ENCODE measurements around the gene POP5.

The POP5 gene

DNA sequence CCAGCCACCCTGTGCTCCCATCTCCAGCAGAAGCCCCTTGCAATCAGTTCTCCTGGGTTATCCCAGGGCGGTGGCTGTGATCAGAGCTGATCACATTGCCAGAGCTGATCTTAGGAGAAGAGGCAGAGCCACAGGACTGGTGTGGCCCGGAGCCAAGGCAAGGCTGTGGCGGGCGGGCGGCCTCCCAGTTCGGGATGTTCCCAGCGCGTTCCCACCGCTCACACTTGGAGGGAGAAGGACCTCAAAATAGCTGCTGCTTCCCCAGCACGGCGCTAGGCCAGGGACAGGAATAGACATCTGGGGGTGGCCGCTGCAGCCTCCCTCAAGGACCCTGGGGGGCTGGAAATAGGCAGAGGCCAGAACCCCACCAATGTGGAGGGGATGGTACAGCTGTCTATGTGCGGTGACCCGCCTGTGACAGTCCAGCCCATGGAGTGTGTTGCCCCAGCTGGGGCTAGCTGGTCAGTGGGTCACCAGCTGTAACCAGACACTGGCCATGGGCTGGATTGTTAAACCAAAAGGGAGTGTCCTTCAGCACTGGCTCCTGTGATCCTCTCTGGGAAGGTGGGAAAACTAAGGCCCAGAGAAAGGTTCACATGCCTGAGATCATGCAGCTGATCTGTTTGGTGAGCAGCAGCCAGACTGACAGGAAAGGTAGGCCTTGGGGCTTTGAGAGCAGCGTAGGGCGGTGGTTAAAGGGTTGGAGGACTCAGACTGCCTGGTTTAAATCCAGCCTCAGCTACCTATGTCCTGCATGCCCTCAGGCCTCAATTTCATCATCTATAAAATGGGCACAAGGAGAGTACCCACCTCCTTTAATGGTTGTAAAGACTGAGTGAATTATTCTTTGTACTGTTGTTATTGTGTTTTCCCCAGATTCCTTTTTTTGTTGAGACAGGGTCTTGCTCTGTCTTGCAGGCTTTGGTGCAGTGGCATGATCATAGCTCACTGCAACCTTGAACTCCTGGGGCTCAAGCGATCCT lies 8.0 kb upstream of the POP5 start:
- no peak for DNase-seq

DNA sequence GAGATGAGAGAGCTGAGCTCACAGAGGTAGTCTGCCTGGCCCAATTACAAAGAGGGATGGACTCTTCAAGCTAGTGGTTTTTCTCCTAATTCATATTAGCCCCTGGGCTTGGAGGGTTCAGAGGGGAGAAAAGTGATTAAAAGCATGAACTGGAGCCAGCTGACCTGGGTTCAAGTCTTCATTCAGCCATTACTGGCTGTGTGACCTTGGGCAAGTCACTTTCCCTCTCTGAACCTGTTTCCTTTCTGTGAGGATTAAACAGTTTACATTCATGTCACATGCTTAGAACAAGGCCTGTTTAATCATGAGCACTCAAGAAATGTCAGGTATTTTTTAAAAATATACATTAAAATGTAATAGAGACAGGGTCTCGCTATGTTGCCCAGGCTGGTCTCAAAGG lies 7.2 kb upstream of the POP5 start:
- no peak for DNase-seq

DNA sequence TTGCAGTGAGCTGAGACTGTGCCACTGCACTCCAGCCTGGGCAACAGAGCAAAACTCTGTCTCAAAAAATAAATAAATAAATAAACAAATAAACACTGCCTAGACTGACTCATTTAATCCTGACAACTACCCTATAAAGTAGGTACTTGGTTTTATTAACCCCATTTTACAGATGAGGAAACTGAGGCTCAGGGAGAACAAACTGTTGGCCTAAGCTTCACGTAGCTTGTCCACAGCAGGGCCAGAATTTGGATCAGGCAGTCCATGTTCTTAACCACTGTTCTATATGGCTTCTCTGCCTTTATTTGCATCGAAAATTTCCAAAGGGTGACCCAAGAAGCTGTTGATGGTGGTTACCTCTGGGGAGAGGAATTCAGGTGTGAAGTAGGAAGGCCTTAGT lies 5.7 kb upstream of the POP5 start:
- DNase-seq, result no peak

DNA sequence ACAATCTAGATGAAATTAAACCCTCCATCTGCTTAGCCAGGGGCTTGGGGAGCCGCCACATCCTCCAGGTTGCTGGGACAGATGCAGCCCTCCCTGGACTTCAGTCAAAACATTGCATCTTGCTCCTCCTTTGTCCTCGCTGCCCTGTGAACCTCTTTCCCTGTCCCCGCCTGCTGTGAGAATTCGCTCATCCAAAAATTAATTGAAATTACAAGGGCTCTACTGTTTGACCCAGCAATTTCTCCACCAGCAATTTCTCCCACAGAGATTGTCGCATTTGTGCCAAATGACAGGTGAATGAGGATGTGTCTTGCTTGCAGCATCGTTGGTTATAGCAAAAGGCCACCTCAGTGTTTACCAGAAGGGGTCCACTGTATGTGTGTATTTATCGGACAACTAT lies 5.0 kb upstream of the POP5 start:
- no peak for DNase-seq

DNA sequence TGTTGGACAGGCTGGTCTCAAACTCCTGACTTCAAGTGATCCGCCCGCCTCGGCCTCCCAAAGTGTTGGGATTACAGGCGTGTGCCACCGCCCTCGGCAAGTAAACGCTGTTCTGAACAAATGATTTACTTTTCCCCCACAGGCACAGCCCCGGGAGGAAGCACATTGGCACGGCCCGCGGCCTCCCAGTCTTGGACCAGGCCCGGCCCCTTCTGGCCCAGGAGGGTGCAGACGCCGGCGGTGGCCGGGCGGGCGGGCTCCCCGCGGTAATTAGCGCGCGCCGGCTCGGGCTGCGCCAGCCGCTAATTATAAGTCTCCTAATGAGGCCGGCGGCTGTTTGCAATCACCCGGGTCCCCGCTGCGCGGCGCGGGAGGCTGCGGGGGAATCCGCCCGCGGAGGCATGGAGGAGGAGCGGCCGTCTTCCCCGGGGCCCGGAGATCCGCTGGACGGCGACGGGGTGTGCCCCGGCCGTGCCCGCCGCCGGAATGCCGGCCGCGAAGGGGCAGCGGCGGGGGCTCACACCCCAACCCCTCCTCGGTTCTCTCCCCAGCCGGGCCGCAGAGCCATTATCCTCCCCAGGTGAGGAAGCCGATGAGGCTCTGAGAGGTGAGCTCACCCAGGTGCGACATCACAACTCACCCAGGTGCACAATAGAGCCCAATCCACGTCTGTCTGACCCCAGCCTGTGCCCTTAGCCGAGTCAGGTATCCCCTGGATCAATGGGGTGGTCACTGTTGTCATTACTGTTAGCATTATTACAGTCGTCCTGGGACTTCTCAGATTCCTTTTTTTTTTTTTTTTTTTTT lies 3.3 kb upstream of the POP5 start:
- no peak for DNase-seq

DNA sequence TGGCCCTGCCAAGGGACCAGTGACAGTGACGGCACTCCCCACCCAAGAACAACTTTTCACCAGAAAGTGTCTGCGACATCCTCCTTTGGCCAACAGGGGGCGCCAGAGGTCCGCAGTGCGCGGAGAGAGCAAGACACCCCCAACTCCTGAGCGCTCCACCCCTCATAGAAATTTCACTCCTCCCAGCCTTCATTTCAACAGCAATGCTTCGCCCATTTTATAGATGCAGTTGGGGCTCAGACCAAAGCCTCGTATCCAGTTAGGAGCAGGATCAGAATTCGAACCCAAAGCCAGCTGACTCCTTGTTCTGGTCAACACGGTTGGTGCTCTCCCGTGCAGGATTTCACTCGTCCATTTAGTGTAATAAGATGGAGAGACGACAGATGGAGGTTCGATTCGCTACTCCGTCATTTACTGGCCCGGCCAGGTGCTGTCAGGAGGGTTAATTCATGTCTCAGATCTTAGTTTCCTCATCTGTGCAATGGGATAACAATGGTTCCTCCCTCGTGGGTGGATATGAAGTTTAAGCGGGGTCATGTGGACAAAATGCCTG lies 2.4 kb upstream of the POP5 start:
- DNase-seq, result no peak

DNA sequence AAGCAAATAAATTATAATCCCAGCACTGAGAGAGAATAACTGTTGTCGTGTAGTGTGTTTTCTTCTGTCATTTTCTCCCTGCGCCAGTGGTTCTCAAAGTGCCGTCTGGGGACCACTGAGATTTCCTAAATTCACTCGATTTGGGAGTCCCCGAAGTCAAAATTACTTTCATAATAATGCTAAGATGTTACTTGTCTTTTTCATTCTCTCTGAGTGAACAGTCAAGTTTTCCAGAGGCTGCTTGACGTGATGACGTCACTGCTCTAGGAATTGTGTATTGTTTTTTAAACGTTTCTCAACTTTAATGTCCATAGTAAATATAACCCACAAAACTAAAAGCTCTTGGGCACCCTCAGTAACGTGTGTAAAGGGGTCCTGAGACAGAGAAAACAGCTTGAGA lies 796 bp upstream of the POP5 start:
- DNase-seq, result no peak

DNA sequence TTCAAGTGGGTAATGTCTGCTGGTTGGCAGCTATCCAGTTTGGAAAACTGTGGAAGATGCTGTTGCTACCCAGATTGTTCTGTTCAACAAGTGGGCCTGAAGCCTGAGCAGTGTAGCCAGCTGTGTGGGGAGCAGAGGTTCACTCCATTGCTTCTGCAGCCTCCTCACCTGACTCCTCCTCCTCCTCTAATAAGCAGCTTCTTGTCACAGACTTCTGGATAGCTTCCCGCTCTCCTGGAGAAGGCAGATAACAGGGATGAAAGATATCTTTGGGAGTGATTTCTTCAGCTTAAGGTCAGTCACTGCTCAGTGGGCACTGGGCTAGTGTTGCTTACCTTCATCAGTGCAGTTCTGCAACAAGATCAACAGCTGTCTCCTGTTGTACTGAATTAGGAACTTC lies 2.0 kb downstream of the POP5 start:
- no peak for DNase-seq

DNA sequence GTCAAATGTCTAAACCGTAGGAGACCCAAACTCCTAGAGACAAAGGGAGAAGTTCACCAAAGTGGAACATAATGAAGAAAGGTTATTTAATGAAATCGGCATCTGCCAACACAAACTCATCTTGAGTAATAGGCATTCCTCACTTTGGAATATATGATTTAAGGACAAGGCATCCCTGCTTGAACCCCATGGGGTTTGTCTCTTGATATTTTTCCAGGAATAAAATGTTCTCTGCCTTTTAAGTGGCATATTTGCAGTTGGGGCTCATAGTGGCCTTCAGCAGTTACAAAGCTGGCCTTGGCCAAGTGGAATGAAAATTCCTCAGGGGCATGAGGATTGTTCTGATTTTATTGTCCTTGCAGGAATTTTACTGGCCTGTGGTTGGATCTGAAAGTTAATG lies 7.1 kb downstream of the POP5 start:
- DNase-seq, result no peak

DNA sequence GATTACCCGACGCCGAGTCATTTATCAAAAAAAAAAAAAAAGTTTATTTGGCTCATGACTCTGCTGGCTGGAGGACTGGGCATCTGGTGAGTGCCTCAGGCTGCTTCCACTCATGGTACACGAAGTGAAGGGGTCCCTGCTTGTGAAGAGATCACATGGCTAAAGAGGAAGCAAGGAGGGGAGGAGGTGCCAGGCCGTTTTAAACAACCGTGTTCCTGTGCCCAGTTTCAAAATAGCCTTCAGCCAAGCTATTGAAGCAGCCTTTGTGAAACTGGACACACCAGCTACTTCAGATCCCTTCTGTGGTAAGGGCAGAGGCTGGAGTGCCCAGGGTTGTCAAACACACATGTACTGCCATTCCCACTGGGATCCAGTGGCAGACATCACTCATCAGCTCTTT lies 7.6 kb downstream of the POP5 start:
- no peak for DNase-seq

DNA sequence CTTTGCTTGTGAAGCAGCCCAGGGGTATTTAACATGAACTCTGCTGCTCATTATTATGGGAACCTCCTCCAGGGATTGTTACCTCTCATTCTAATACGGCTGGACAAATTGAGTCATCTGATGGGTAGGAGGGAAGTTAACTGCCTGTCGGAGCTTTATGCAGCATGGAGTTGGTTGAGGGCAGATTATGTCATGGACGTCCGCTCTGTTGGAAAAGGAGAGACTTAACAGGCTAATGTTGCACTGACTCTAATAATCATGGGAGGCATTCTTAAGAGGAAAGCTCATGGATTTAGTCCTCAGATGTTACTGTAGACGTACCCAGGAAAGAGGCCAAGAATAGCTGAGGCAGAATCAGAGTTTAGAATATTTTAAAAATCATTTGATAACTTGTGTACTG lies 9.9 kb downstream of the POP5 start:
- DNase-seq, result no peak

DNA sequence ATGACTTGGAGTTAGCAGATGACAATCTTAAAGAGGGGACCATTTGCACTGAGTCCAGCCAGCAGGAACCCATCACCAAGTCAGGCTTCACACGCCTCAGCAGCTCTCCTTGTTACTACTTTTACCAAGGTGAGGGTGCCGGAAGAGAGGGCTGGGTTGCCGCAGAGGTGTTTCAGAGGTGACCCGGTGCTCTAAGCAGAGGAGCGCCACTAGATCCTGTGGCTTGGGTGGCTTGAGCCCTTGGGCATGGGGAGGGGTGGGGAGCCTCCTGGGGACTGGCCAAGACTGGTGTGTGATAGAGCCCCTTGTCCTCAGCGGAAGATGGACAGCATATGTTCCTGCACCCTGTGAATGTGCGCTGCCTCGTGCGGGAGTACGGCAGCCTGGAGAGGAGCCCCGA lies 17.7 kb downstream of the POP5 start:
- no peak for DNase-seq

DNA sequence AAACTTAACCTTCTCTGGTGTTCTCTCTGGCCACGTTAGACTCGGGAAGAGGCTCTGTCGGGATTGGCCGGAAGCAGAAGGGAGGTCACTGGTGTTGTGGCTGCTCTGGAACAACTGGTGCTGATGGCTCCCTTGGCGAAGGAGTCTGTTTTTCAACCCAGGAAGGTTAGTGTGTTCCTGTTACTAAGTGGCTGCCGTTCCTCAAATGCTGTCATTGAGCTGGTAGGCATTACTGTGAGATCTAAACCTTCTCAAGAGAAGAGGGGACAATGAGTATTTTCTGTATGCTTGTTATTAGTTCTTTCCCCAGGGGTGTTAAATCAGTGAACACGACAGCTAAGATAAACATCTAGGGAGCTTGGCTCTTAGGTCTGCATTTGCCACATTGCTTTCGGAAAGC lies 18.3 kb downstream of the POP5 start:
- DNase-seq, result no peak

DNA sequence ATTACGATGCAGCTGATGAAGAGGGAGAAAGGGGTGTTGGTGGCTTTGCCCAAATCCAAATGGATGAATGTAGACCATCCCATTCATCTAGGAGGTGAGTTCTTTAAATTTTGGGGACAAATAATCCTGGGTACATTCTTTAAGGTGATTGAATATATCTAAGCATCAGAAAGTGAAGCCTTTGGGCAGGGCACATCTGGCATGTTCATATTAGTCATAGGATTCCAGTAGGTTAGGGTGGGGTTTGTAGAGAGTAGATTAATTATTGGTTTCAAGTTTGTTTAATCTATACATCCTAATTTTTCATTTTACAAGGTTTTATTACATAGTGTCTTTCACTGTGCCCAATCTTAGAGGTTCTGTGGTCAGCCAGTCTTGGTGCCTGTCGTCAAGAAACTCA lies 23.6 kb downstream of the POP5 start:
- no peak for DNase-seq

DNA sequence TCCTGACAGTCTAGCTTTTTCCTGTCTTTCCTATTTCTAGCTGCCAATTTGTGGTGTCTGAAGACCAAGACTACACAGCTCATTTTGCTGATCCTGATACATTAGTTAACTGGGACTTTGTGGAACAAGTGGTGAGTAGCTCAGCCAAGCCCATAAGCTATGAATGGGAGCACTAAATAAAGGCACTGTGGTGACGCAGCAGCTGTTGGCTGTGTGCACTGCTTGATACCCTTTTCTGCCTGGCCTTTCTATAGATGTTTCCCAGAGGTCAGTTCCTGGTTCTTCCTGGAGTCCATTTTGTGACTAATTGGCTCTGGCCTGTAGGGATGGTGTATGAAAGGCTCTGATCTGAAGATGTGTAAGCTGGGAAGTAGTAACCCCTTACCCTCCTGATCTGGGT lies 26.5 kb downstream of the POP5 start:
- no peak for DNase-seq

DNA sequence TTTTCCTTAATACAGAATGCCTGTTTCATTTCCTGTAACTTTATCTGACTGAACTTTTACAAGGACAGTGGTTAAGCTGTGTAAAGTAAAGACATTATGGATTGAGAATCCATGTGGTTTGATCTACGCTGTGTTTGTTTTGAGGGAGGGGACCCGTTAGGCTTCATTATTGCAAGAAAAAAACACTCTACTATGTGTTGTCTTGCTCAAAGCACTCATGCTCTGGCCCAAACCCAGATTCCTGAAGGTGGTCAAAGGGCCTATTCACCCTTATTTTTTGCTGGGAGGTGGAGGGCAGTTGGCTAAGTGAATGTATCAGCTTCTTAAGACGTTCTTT lies 35.2 kb downstream of the POP5 start:
- no peak for DNase-seq

DNA sequence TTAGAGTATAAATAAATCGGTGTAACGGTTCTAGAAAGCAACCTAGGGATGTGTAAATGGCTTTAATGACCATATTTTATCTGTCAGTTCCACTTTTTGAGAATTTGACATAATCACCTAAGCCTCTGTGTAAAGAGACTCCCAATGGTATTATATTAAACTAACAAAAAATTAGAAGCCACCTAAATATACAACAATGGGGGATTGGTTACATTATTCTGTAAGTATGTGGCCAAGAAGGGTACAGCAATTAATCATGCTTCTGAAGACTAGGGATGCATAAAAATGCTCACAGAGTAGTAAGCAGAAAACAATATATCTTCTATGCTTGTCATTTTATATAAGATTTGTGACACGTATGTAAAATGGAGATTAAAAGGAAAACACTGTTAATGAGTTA lies 36.5 kb downstream of the POP5 start:
- DNase-seq, result no peak

DNA sequence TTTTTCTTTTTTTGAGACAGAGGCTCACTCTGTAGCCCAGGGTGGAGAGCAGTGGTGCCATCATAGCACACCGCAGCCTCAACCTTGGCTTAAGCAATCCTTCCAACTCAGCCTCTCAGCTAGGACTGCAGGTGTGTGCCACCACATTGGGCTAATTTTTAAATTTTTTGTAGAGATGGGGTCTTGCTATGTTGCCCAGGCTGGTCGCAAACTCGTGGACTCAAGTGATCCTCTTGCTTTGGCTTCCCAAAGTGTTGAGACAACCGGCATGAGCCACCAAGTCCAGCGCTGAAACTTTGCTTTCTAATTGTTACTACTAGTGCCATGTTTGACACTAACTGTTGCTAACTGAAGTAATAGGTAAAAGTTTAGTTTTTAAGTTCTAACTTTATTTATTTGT lies 39.0 kb downstream of the POP5 start:
- DNase-seq, result no peak

DNA sequence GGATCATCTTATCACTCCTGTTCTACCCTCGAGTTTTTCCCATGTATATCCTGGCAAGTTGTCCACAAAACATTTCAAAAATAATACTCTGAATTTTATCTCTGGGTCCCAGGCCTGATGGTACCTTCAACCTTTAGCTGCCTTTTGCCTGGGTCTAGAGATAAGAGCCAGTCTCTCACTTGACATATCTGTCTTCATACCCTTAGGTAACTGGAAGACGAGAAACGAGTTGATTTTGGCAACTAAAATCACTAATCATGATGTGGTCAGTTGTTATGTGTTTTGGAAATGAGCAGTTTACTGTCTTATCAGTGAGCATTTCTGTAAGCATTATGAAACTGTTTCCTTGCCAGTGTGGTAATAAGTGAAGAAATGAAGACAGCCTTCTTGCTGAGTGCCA lies 40.8 kb downstream of the POP5 start:
- DNase-seq, result no peak

DNA sequence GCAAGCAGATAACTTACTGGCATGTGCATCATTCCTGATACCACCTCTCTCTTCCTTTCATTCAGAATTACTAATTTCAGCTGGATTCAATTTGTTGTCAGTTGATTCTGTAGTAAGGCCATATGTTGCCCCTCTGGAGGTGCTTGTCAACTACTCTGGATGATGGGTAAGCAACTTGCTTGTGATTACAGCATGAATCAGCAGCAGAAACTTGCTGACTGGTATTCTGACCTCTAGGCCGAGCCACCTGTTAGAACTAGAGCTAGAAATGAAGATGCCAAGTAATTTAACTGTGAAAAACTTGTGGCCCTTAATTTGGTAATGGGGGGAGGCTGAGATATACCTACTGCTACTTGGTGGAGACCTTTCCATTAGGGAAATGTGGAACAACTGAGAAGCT lies 41.9 kb downstream of the POP5 start:
- no peak for DNase-seq

DNA sequence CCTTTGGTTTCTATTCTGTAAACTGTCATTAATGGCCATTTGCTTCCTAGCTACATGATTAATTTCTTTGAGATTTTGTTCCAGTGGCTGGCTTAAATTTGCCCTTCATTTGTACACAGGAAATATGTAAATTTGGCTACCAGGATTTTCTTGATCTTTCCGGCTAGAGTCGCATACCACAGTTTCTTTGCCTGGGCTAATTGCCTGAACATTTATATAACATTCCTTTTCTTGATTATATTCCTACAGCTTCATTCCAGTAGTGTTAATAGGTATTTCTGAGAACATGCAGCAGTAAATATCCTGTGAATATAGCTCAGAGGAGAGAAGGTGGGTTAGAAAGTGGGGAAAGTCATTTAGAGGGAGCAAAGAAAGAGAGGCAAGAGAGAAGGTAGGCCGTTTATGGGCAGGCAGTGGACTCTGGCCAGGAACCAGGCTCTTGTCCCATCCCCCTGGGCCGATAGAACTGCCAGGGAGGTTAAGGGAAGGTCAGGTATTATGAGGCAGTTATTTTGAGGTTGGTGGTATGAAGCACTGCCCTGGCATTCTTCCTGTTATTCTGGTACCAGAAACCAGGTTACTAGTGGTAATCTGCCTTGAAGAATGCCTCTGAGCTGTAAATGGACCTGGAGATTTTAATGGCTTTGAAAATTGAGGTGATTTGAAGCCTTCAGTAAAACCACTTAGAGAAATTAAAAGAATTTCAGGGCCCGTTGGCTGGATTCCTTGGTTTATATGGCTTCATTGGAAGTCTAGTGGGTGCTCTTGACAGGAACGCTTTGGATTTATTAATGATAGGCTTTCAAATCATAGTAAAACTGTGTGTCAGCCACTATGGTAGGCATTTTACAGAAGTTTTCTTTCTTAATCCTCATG lies 42.7 kb downstream of the POP5 start:
- DNase-seq, result no peak

DNA sequence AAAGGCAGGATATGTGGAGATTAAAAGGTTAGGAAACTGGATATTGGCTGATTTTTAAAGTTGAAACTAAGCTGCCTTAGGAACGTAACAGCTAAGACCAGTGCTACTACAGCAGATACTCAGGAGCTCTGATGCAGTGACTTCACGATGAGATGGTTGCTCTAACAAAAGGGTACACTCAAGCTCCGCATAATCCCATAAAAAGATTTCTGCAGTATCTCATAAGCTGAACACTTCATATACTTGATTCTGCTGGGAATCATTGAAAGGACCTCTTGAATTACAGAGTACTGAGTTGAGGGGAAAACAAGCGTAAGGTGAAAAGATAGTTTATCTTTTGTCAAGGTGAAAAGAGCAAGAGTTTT lies 43.4 kb downstream of the POP5 start:
- DNase-seq, result no peak
